ENCODE measurements around the gene VAC14.

DNA sequence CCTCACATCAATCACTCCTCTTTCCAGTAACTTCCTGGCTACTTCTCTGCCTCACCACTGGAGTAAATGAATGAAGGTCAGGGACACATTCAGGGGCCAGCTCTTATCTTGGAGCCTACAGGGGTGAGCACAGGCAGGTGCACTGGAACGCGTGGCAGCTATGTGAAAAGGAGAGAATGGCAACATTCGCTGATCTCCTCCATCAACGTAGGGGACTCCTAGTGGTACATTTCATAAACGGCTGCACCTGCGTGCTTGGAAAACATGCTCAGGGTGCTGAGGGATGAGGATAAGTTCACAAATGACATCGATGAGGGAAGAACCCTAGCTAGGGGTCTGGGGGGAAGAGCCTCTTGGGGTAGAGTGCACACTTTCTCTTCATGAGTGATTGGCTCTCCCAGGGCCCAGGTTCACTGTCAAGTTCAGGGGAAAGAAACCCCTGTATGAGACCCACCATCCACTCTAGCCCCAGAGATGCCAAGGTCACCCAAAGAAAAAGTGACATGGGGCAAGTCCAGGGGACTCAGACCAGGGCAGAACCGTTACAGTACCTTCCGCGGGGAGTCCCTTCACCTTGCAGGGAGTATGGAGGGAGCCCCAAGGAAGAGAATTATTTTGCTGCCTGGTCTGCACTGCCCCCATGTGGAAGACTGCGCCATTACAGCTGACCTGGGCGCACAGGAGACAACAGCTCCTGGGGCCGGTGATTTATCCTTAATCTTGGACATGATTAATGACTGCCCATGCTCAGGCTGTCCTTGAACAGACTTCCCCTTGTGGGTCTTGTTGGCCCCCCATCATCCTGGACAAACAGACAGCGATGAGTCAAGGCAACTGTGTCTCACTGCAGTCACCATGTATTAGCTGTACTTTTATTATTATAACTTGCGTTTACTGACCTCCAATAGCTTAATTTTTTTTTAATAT lies 30.1 kb downstream of the VAC14 start:
- no peak for TF ChIP-seq GABPA (IDR thresholded peaks at IDR 0.05; ENCODE audit: low read depth)
- TF ChIP-seq, protein P1, sequence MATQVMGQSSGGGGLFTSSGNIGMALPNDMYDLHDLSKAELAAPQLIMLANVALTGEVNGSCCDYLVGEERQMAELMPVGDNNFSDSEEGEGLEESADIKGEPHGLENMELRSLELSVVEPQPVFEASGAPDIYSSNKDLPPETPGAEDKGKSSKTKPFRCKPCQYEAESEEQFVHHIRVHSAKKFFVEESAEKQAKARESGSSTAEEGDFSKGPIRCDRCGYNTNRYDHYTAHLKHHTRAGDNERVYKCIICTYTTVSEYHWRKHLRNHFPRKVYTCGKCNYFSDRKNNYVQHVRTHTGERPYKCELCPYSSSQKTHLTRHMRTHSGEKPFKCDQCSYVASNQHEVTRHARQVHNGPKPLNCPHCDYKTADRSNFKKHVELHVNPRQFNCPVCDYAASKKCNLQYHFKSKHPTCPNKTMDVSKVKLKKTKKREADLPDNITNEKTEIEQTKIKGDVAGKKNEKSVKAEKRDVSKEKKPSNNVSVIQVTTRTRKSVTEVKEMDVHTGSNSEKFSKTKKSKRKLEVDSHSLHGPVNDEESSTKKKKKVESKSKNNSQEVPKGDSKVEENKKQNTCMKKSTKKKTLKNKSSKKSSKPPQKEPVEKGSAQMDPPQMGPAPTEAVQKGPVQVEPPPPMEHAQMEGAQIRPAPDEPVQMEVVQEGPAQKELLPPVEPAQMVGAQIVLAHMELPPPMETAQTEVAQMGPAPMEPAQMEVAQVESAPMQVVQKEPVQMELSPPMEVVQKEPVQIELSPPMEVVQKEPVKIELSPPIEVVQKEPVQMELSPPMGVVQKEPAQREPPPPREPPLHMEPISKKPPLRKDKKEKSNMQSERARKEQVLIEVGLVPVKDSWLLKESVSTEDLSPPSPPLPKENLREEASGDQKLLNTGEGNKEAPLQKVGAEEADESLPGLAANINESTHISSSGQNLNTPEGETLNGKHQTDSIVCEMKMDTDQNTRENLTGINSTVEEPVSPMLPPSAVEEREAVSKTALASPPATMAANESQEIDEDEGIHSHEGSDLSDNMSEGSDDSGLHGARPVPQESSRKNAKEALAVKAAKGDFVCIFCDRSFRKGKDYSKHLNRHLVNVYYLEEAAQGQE (IDR thresholded peaks at IDR 0.05; ENCODE audit: low read depth, low read length) = no peak

Measured in SK-N-SH (cell line).